SK-N-SH (cell line): ENCODE results near the gene PEX14. TPM values are rescaled to one million over a fixed set of nuclear protein-coding genes. Genes with fewer than 3 reads are reported as not detected.

Source experiments
- CTCF ChIA-PET: fragments of 300-600, 350-600 bp; formaldehyde crosslinking; extraction: SDS; loops from one replicate; lab custom pipeline; 2021; lab: Yijun Ruan, JAX
- POLR2A ChIA-PET: fragments of 350-600 bp; sonication (Branson Sonifier 250); formaldehyde crosslinking; extraction: SDS; loops from one replicate; lab custom pipeline; 2020; ENCODE audit warnings: antibody characterized with exemption, inconsistent platforms; lab: Yijun Ruan, JAX
- DNase-seq: peaks from one replicate; pipeline ENCODE4 v3.0.0; 2012
- H2AFZ ChIP-seq: fragments of 200-600 bp; sonication (generic); 2 replicates; pipeline ENCODE4 v1.8.1; 2016; ENCODE audit warnings: antibody characterized with exemption, mild to moderate bottlenecking, low read depth
- H3F3A ChIP-seq: fragments of 200-600 bp; sonication (generic); replicated peaks from 2 replicates; pipeline ENCODE3; 2016; ENCODE audit warnings: antibody characterized with exemption, mild to moderate bottlenecking; ENCODE audit not compliant: insufficient read depth
- H3K27ac ChIP-seq, 2 experiments: fragments of 200-500 bp in 1 of 2; fragments of 200-600 bp in 1 of 2; sonication (Bioruptor generic) in 1 of 2; sonication (generic), shearing (Covaris generic) in 1 of 2; 2 replicates each; pipeline versions ENCODE4 v1.5.1 to v1.6.1; 2014 to 2016; ENCODE audit warnings: low read depth in 2 of 2, inconsistent platforms in 1 of 2, low read length in 1 of 2, mild to moderate bottlenecking in 1 of 2, mixed read lengths in 1 of 2
- H3K27me3 ChIP-seq: fragments of 200-600 bp; sonication (generic), shearing (Covaris generic); 2 replicates; pipeline ENCODE4 v1.6.1; 2016; ENCODE audit warnings: mixed run types; ENCODE audit not compliant: insufficient read depth
- H3K36me3 ChIP-seq, 2 experiments: fragments of 200-500 bp in 1 of 2; fragments of 200-600 bp in 1 of 2; sonication (Bioruptor generic) in 1 of 2; sonication (generic) in 1 of 2; replicated peaks in 1 of 2; 2 replicates each; pipeline versions ENCODE3 to v1.5.1; 2014 to 2016; ENCODE audit warnings: low read length in 1 of 2, mild to moderate bottlenecking in 1 of 2; ENCODE audit not compliant: insufficient read depth in 2 of 2, control insufficient read depth in 1 of 2
- H3K4me1 ChIP-seq, 2 experiments: fragments of 200-500 bp in 1 of 2; fragments of 200-600 bp in 1 of 2; sonication (Bioruptor generic) in 1 of 2; sonication (generic), shearing (Covaris generic) in 1 of 2; 2 replicates each; pipeline versions ENCODE4 v1.5.1 to v1.6.1; 2014 to 2016; ENCODE audit warnings: low read depth in 1 of 2, low read length in 1 of 2, mixed run types in 1 of 2; ENCODE audit not compliant: insufficient read depth in 2 of 2, control insufficient read depth in 1 of 2
- H3K4me2 ChIP-seq: fragments of 200-600 bp; sonication (generic), shearing (Covaris generic); 2 replicates; pipeline ENCODE4 v1.6.1; 2017; ENCODE audit warnings: mixed run types
- H3K4me3 ChIP-seq, 2 experiments: fragments of 200-500 bp in 1 of 2; fragments of 200-600 bp in 1 of 2; sonication (Bioruptor generic) in 1 of 2; sonication (generic), shearing (Covaris generic) in 1 of 2; 2 replicates each; pipeline versions ENCODE4 v1.5.1 to v1.8.1; 2014 to 2016; ENCODE audit warnings: low read depth in 2 of 2, inconsistent platforms in 1 of 2, low read length in 1 of 2, mild to moderate bottlenecking in 1 of 2, mixed read lengths in 1 of 2, moderate library complexity in 1 of 2
- H3K79me2 ChIP-seq: fragments of 200-600 bp; sonication (generic); 2 replicates; pipeline ENCODE4 v1.8.1; 2017; ENCODE audit warnings: mild to moderate bottlenecking; ENCODE audit not compliant: insufficient read depth
- H3K9ac ChIP-seq: fragments of 200-600 bp; sonication (generic); 2 replicates; pipeline ENCODE4 v1.6.1; 2017; ENCODE audit warnings: mixed run types
- H3K9me2 ChIP-seq: fragments of 200-600 bp; sonication (generic); 2 replicates; pipeline ENCODE4 v1.6.1; 2017; ENCODE audit warnings: mixed run types
- H3K9me3 ChIP-seq: fragments of 200-600 bp; sonication (generic); 2 replicates; pipeline ENCODE4 v1.6.1; 2017; ENCODE audit warnings: mixed run types, mild to moderate bottlenecking, moderate library complexity
- H4K20me1 ChIP-seq: fragments of 200-600 bp; sonication (generic); 2 replicates; pipeline ENCODE4 v1.6.1; 2017; ENCODE audit warnings: mild to moderate bottlenecking, mixed run types; ENCODE audit not compliant: insufficient read depth
- CHD2 ChIP-seq: fragments of 150-350 bp; IDR thresholded peaks from 2 replicates; pipeline ENCODE4 v1.6.1; 2018; ENCODE audit warnings: low read length; ENCODE audit not compliant: partially characterized antibody
- ELF1 ChIP-seq: IDR thresholded peaks from 2 replicates; pipeline ENCODE4 v1.4.0; 2012
- EP300 ChIP-seq, 2 experiments: IDR thresholded peaks; 2 replicates each; pipeline versions ENCODE4 v1.4.0 to v1.6.1; 2012; ENCODE audit warnings: borderline replicate concordance in 1 of 2, low read depth in 1 of 2, low read length in 1 of 2
- EZH2phosphoT487 ChIP-seq: fragments of 200-600 bp; sonication (generic); IDR thresholded peaks from 2 replicates; pipeline ENCODE4 v1.6.1; 2017; ENCODE audit warnings: low read depth, mixed run types, mild to moderate bottlenecking, antibody characterized with exemption, moderate library complexity, borderline replicate concordance
- FOSL2 ChIP-seq: IDR thresholded peaks from 2 replicates; pipeline ENCODE4 v1.4.0; 2012; ENCODE audit warnings: low read depth, mild to moderate bottlenecking, moderate library complexity, borderline replicate concordance
- MEF2A ChIP-seq: IDR thresholded peaks from 2 replicates; pipeline ENCODE4 v1.4.0; 2012; ENCODE audit warnings: low read depth, borderline replicate concordance
- MXI1 ChIP-seq: IDR thresholded peaks from 2 replicates; pipeline ENCODE4 v1.6.1; 2012; ENCODE audit warnings: mild to moderate bottlenecking, low read depth, low read length, improper control_type of control experiment
- NRF1 ChIP-seq: IDR thresholded peaks from 2 replicates; pipeline ENCODE4 v1.6.1; 2012; ENCODE audit warnings: low read depth, mild to moderate bottlenecking, low read length
- POLR2AphosphoS5 ChIP-seq: IDR thresholded peaks from 2 replicates; pipeline ENCODE4 v1.6.1; 2012; ENCODE audit warnings: low read depth, low read length
- RAD21 ChIP-seq: IDR thresholded peaks from 2 replicates; pipeline ENCODE4 v1.6.1; 2012; ENCODE audit warnings: mild to moderate bottlenecking, low read length
- RCOR1 ChIP-seq: fragments of 150-350 bp; IDR thresholded peaks from 2 replicates; pipeline ENCODE4 v1.6.1; 2017; ENCODE audit warnings: antibody characterized with exemption, low read length
- RFX5 ChIP-seq: IDR thresholded peaks from 2 replicates; pipeline ENCODE4 v1.6.1; 2012; ENCODE audit warnings: mild to moderate bottlenecking, improper control_type of control experiment, low read length
- RXRA ChIP-seq: IDR thresholded peaks from 2 replicates; pipeline ENCODE4 v1.4.0; 2012; ENCODE audit warnings: low read depth, mild to moderate bottlenecking, borderline replicate concordance
- SMC3 ChIP-seq: IDR thresholded peaks from 2 replicates; pipeline ENCODE4 v1.6.1; 2012; ENCODE audit warnings: low read depth, low read length, improper control_type of control experiment
- TCF12 ChIP-seq: IDR thresholded peaks from 2 replicates; pipeline ENCODE4 v1.4.0; 2012
- TEAD4 ChIP-seq: IDR thresholded peaks from 2 replicates; pipeline ENCODE4 v1.4.0; 2012; ENCODE audit warnings: mild to moderate bottlenecking, borderline replicate concordance; ENCODE audit not compliant: insufficient read depth
- WGBS: methylation state at CpG from one replicate; pipeline ENCODE4 v1.1.6; 2017; ENCODE audit warnings: low lambda C conversion rate; 5-methylcytosine and 5-hydroxymethylcytosine counted together
- polyA plus RNA-seq, 3 experiments: library from polyadenylated mRNA; depleted of rRNA; stranded (reverse); fragments of >200 nt; gene quantifications; 2 replicates each; pipeline ENCODE4 v1.2.3, GENCODE V29; 2012
- TF ChIP-seq, protein P1 (sequence below): IDR thresholded peaks from 2 replicates; pipeline ENCODE4 v1.6.1; 2012; ENCODE audit warnings: mild to moderate bottlenecking, low read depth, low read length, moderate library complexity
- TF ChIP-seq, protein P2 (sequence below): fragments of 150-350 bp; IDR thresholded peaks from 2 replicates; pipeline ENCODE4 v1.6.1; 2016; ENCODE audit warnings: mild to moderate bottlenecking, low read depth, low read length
- TF ChIP-seq, protein P3 (sequence below): fragments of 150-350 bp; IDR thresholded peaks from 2 replicates; pipeline ENCODE4 v1.6.1; 2017; ENCODE audit warnings: antibody characterized with exemption, low read length, low read depth, borderline replicate concordance

PEX14 gene
- polyA plus RNA-seq, 1 of the 3 experiments (the other 2 are of a cell fraction): 36.2 TPM

DNA sequence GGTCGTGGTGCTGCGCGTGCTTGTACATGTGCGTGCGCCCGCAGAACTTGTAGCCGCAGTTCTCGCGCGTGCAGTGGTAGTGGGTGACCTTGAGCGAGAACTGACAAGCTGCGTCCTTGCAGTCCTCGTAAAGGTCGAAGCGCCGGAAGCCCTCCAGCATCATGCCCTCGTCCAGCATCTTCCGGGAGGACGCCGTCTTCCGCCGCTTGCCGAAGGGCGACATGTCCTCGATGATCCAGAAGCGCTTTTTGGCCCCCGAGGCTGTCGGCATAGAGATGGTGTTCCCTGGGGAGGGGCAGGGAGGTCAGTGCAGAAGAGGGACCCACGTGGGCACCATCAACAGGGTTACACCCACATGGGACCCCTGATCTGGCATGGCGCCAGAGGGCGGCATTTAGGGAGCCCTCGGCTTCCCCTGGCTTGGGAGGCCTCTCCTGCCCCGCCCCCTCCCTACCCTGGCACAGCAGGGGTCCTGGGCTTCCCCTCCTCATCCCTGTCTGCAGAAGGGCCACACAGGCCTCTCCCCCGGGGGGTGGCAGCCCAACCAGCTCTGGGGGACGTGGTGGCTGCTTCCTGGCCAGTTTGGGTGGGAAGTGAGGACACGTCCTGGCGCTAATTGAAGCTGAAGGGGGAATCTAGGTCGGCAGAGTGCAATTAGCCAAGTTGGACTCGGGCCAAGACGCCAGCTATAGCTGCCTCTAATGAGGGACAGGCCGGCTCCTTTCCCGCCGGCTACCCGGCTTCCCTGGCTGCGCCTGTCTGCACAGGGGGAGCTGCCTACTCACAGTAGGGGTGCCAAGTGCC, 165.2 kb downstream of the PEX14 start (continued):
- TF ChIP-seq, protein P1, sequence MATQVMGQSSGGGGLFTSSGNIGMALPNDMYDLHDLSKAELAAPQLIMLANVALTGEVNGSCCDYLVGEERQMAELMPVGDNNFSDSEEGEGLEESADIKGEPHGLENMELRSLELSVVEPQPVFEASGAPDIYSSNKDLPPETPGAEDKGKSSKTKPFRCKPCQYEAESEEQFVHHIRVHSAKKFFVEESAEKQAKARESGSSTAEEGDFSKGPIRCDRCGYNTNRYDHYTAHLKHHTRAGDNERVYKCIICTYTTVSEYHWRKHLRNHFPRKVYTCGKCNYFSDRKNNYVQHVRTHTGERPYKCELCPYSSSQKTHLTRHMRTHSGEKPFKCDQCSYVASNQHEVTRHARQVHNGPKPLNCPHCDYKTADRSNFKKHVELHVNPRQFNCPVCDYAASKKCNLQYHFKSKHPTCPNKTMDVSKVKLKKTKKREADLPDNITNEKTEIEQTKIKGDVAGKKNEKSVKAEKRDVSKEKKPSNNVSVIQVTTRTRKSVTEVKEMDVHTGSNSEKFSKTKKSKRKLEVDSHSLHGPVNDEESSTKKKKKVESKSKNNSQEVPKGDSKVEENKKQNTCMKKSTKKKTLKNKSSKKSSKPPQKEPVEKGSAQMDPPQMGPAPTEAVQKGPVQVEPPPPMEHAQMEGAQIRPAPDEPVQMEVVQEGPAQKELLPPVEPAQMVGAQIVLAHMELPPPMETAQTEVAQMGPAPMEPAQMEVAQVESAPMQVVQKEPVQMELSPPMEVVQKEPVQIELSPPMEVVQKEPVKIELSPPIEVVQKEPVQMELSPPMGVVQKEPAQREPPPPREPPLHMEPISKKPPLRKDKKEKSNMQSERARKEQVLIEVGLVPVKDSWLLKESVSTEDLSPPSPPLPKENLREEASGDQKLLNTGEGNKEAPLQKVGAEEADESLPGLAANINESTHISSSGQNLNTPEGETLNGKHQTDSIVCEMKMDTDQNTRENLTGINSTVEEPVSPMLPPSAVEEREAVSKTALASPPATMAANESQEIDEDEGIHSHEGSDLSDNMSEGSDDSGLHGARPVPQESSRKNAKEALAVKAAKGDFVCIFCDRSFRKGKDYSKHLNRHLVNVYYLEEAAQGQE: no peak
- TF ChIP-seq SMC3 (no peak), RAD21 (peak; percentile 19), ELF1 (no peak)

DNA sequence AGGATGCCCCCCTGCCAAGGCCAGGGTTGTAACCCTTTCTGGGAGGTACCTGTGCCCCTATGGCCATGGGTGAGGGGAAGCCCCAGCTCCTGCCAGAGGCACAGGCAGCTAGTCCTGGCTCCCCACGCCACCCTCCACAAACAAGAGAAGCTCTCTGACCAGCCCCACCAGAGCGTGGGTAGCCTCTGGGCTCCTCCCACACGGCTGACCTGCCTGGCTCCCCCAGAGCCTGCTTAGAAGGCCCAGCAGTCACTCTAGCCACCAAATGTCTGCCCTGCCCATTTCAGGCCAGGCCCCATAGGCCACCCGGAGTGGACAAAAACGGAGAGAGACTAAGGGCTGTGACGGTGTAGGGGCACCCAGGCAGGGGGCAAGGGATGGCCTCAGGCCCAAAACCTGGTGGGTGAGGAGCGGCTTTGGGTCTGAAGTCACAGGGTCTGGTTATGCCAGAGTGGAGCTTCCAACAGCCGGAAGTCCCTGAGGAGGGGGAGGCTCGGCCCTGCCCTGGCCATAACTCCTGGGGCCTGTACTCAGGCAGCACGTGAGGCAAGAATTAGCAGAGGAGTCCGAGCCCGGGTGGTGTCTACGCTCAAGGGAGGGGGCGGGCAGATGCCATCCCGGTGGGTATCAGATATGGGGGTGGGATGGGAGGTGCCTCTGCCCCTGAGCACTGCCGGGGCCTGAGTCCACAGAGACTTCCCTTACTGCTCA, 166.2 kb downstream of the PEX14 start:
- no peaks in the 10 kb centered on the region for H3K9me2 ChIP-seq
- peak; percentile 78 for DNase-seq
- no peak overlapping the region for H3K4me3 ChIP-seq
- no peaks in the 10 kb centered on the region for H3K79me2 ChIP-seq
- peaks cover 3% of the 10 kb centered on the region for H3F3A ChIP-seq
- no peaks in the 10 kb centered on the region for H3K27me3 ChIP-seq
- H3K36me3 ChIP-seq: no peaks in the 10 kb centered on the region
- no peak overlapping the region for H3K9ac ChIP-seq
- H3K4me1 ChIP-seq: peaks cover 0 to 32% of the 10 kb centered on the region in 2 experiments; a peak in 1 of 4 replicates
- CTCF ChIA-PET: interaction anchor here (0.6 to 2.4 kb wide), 8 partner anchors 14 to 134 kb away, joined by 3 to 10 read pairs (median 4); no protein-coding TSS in a partner anchor
- no peaks in the 10 kb centered on the region for H3K9me3 ChIP-seq
- H3K4me2 ChIP-seq: no peak overlapping the region
- no peaks in the 10 kb centered on the region for H4K20me1 ChIP-seq
- WGBS: 83% methylated on average over 2 of the region's 16 CpGs
- POLR2A ChIA-PET: interaction anchor here (0.6 kb wide), 1 partner anchor 371 kb away, joined by 3 read pairs; the partner anchor contains the start of gene TARDBP
- H2AFZ ChIP-seq: no peak overlapping the region
- H3K27ac ChIP-seq: peak overlapping the region in 1 of 2 experiments; percentile 87; a peak in 2 of 4 replicates
- TF ChIP-seq RFX5 (no peak), SMC3 (no peak), EZH2phosphoT487 (no peak), POLR2AphosphoS5 (no peak), NRF1 (no peak), EP300 (IDR thresholded peaks at IDR 0.05; ENCODE audit: borderline replicate concordance in 1 of 2, low read depth in 1 of 2, low read length in 1 of 2) (no peak), CHD2 (no peak), RCOR1 (no peak), MXI1 (no peak), TCF12 (no peak), TEAD4 (no peak), RXRA (no peak), MEF2A (no peak), FOSL2 (no peak)
- TF ChIP-seq, protein P1: no peak
- TF ChIP-seq, protein P2, sequence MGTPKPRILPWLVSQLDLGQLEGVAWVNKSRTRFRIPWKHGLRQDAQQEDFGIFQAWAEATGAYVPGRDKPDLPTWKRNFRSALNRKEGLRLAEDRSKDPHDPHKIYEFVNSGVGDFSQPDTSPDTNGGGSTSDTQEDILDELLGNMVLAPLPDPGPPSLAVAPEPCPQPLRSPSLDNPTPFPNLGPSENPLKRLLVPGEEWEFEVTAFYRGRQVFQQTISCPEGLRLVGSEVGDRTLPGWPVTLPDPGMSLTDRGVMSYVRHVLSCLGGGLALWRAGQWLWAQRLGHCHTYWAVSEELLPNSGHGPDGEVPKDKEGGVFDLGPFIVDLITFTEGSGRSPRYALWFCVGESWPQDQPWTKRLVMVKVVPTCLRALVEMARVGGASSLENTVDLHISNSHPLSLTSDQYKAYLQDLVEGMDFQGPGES: no peak
- TF ChIP-seq, protein P3, sequence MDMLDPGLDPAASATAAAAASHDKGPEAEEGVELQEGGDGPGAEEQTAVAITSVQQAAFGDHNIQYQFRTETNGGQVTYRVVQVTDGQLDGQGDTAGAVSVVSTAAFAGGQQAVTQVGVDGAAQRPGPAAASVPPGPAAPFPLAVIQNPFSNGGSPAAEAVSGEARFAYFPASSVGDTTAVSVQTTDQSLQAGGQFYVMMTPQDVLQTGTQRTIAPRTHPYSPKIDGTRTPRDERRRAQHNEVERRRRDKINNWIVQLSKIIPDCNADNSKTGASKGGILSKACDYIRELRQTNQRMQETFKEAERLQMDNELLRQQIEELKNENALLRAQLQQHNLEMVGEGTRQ: no peak
